GM23248 (cell line): ENCODE measurements around the gene DMRT1.

ENCODE experiments used
- EZH2 ChIP-seq: fragments of 200-600 bp; sonication (generic); IDR thresholded peaks from 2 replicates; pipeline ENCODE4 v1.6.1; 2018; ENCODE audit warnings: antibody characterized with exemption, mild to moderate bottlenecking; ENCODE audit not compliant: insufficient read depth, poor library complexity, severe bottlenecking
- EZH2phosphoT487 ChIP-seq: fragments of 200-600 bp; sonication (generic); IDR thresholded peaks from 2 replicates; pipeline ENCODE4 v1.6.1; 2018; ENCODE audit warnings: antibody characterized with exemption, moderate library complexity, mild to moderate bottlenecking, low read depth; ENCODE audit not compliant: insufficient read depth

DNA sequence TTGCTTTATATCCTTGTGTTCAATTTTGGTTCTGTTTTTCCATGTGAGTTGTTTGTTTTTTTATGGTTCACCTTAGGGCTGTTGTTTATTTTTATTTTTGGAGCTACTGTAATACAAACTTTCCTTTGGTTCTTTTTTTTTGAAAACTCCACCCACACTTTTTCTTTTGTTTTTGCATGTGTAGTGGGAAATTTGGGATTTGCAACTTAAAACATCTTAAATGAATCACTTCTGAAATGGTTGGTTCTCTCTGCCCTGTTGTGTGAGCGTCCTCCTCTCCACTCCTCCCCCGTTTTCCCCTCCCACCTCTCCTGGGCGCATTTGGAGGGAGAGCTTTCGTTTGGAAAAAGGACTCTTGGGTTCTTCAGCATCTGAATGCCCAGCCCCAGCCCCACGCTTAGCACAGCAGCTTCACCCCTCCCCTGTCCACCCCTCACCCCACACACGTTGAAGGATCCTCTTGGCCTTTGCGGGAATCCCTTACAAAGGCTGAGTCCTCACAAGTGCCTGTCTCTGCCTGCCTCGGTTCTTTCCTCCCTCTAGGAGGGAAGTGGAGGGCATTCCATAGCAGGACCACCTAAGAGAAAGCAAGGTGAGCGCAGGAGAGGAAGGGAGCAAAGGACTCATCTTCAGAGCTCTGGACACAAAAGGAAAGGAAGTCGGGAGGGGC, 67.2 kb downstream of the DMRT1 start:
- TF ChIP-seq EZH2phosphoT487 (no peak), EZH2 (no peak)
